Muscle layer of colon (tissue), 2 donors: ENCODE data around the gene NHSL1.

Experiments used
- H3K27ac ChIP-seq: one replicate; pipeline ENCODE4 v1.7.0; 2013; ENCODE audit warnings: low read depth, mild to moderate bottlenecking, low read length, moderate library complexity
- H3K27me3 ChIP-seq, 2 donors: one replicate each; pipeline ENCODE4 v1.7.0; 2013; ENCODE audit warnings: low read length in 2 of 2, mild to moderate bottlenecking in 2 of 2; ENCODE audit not compliant: insufficient read depth in 2 of 2, control insufficient read depth in 1 of 2
- H3K36me3 ChIP-seq: one replicate; pipeline ENCODE4 v1.7.0; 2013; ENCODE audit warnings: mild to moderate bottlenecking, low read length; ENCODE audit not compliant: insufficient read depth
- H3K4me1 ChIP-seq: one replicate; pipeline ENCODE4 v1.7.0; 2013; ENCODE audit warnings: mild to moderate bottlenecking, low read length; ENCODE audit not compliant: insufficient read depth
- H3K4me3 ChIP-seq, 2 donors: one replicate each; pipeline ENCODE4 v1.7.0; 2013; ENCODE audit warnings: low read length in 2 of 2, low read depth in 1 of 2, mild to moderate bottlenecking in 1 of 2, moderate library complexity in 1 of 2
- H3K9ac ChIP-seq: one replicate; pipeline ENCODE4 v1.7.0; 2013; ENCODE audit warnings: low read length
- H3K9me3 ChIP-seq: one replicate; pipeline ENCODE4 v1.7.0; 2013; ENCODE audit warnings: mild to moderate bottlenecking, low read length
- donor health status: abdominal sarcoma.
- donor health status: Adenocarcinoma of cecum.

The NHSL1 gene

GRCh38 chr6:138473144-138473543, 26.1 kb downstream of the NHSL1 start:
- Histone ChIP-seq H3K36me3 (no peaks in the 10 kb centered on the region), H3K9me3 (no peaks in the 10 kb centered on the region), H3K27ac (no peak overlapping the region), H3K9ac (no peak overlapping the region), H3K4me1 (no peaks in the 10 kb centered on the region), H3K27me3 (no peaks in the 10 kb centered on the region), H3K4me3 (no peak overlapping the region)

GRCh38 chr6:138468320-138469015, 30.8 kb downstream of the NHSL1 start:
- no peak overlapping the region for H3K27ac ChIP-seq

GRCh38 chr6:138467901-138468300, 31.4 kb downstream of the NHSL1 start:
- H3K36me3 ChIP-seq = no peaks in the 10 kb centered on the region
- H3K27me3 ChIP-seq = no peaks in the 10 kb centered on the region
- no peak overlapping the region for H3K9ac ChIP-seq
- H3K9me3 ChIP-seq = no peaks in the 10 kb centered on the region
- H3K27ac ChIP-seq = no peak overlapping the region
- no peaks in the 10 kb centered on the region for H3K4me1 ChIP-seq
- no peak overlapping the region for H3K4me3 ChIP-seq

More at GRCh38 chr6:138468320-138469015, 30.8 kb downstream of the NHSL1 start:
- no peaks in the 10 kb centered on the region for H3K36me3 ChIP-seq
- H3K27me3 ChIP-seq = no peaks in the 10 kb centered on the region
- H3K9me3 ChIP-seq = no peaks in the 10 kb centered on the region
- no peak overlapping the region for H3K9ac ChIP-seq
- no peak overlapping the region for H3K4me3 ChIP-seq
- no peaks in the 10 kb centered on the region for H3K4me1 ChIP-seq

- no peak overlapping the region for H3K4me3 ChIP-seq
- no peak overlapping the region for H3K9ac ChIP-seq
- no peaks in the 10 kb centered on the region for H3K27me3 ChIP-seq
- no peaks in the 10 kb centered on the region for H3K9me3 ChIP-seq
- no peaks in the 10 kb centered on the region for H3K4me1 ChIP-seq
- no peaks in the 10 kb centered on the region for H3K36me3 ChIP-seq
- no peak overlapping the region for H3K27ac ChIP-seq
Observed at GRCh38 chr6:138465007-138465645, 34.2 kb downstream of the NHSL1 start.

- Histone ChIP-seq H3K4me1 (no peaks in the 10 kb centered on the region), H3K36me3 (no peaks in the 10 kb centered on the region), H3K9ac (no peak overlapping the region)
Observed at GRCh38 chr6:138464085-138464484, 35.2 kb downstream of the NHSL1 start.

GRCh38 chr6:138461647-138462046, 37.6 kb downstream of the NHSL1 start:
- peaks cover 3% of the 10 kb centered on the region for H3K36me3 ChIP-seq
- H3K4me1 ChIP-seq = no peaks in the 10 kb centered on the region

More at GRCh38 chr6:138464085-138464484, 35.2 kb downstream of the NHSL1 start:
- Histone ChIP-seq H3K27ac (no peak overlapping the region), H3K9me3 (no peaks in the 10 kb centered on the region), H3K4me3 (no peak overlapping the region), H3K27me3 (no peaks in the 10 kb centered on the region)

GRCh38 chr6:138456401-138456790, 42.9 kb downstream of the NHSL1 start:
- Histone ChIP-seq H3K4me1 (no peaks in the 10 kb centered on the region), H3K9ac (no peak overlapping the region), H3K4me3 (no peak overlapping the region), H3K9me3 (no peaks in the 10 kb centered on the region), H3K27ac (no peak overlapping the region), H3K36me3 (peaks cover 3% of the 10 kb centered on the region), H3K27me3 (no peaks in the 10 kb centered on the region)

More at GRCh38 chr6:138461647-138462046, 37.6 kb downstream of the NHSL1 start:
- H3K4me3 ChIP-seq = no peak overlapping the region
- H3K9me3 ChIP-seq = no peaks in the 10 kb centered on the region
- no peak overlapping the region for H3K27ac ChIP-seq
- no peak overlapping the region for H3K9ac ChIP-seq
- H3K27me3 ChIP-seq = no peaks in the 10 kb centered on the region

GRCh38 chr6:138455746-138456400, 43.4 kb downstream of the NHSL1 start:
- peaks cover 3% of the 10 kb centered on the region for H3K36me3 ChIP-seq
- no peaks in the 10 kb centered on the region for H3K9me3 ChIP-seq
- no peaks in the 10 kb centered on the region for H3K27me3 ChIP-seq
- H3K27ac ChIP-seq = no peak overlapping the region
- H3K9ac ChIP-seq = no peak overlapping the region
- H3K4me1 ChIP-seq = no peaks in the 10 kb centered on the region
- H3K4me3 ChIP-seq = no peak overlapping the region

GRCh38 chr6:138454981-138455706, 44.1 kb downstream of the NHSL1 start:
- Histone ChIP-seq H3K36me3 (peaks cover 3% of the 10 kb centered on the region), H3K4me3 (no peak overlapping the region), H3K4me1 (no peaks in the 10 kb centered on the region), H3K9me3 (no peaks in the 10 kb centered on the region), H3K9ac (no peak overlapping the region), H3K27me3 (no peaks in the 10 kb centered on the region), H3K27ac (no peak overlapping the region)

GRCh38 chr6:138451043-138451442, 48.3 kb downstream of the NHSL1 start:
- no peak overlapping the region for H3K9ac ChIP-seq

GRCh38 chr6:138450445-138450844, 48.8 kb downstream of the NHSL1 start:
- H3K4me3 ChIP-seq = no peak overlapping the region
- no peaks in the 10 kb centered on the region for H3K36me3 ChIP-seq
- H3K9ac ChIP-seq = no peak overlapping the region
- no peaks in the 10 kb centered on the region for H3K27me3 ChIP-seq
- H3K27ac ChIP-seq = no peak overlapping the region
- no peaks in the 10 kb centered on the region for H3K9me3 ChIP-seq
- no peaks in the 10 kb centered on the region for H3K4me1 ChIP-seq

More at GRCh38 chr6:138451043-138451442, 48.3 kb downstream of the NHSL1 start:
- H3K27ac ChIP-seq = no peak overlapping the region
- H3K4me1 ChIP-seq = no peaks in the 10 kb centered on the region
- H3K4me3 ChIP-seq = no peak overlapping the region
- H3K9me3 ChIP-seq = no peaks in the 10 kb centered on the region
- H3K27me3 ChIP-seq = no peaks in the 10 kb centered on the region
- H3K36me3 ChIP-seq = no peaks in the 10 kb centered on the region
